Lung microvascular endothelial cell (primary cell): Measurements from ENCODE around the gene PABPN1L. TPM values are rescaled to one million over a fixed set of nuclear protein-coding genes. Genes with fewer than 3 reads are reported as not detected.
"Not testable (repeated sequence)": the region's sequence is repeated elsewhere in the genome, so short reads cannot be mapped to it uniquely, and the experiment has no call there.

Source experiments
- DNase-seq, 2 donors: peaks; one replicate each; pipeline versions ENCODE4 v3.0.0 to v3.0.0-alpha.2; 2010; ENCODE audit warnings: low read depth in 2 of 2
- total RNA-seq: library from RNA; depleted of rRNA; stranded (reverse); fragments of >200 nt; gene quantifications from 2 replicates; pipeline ENCODE4 v1.2.1, GENCODE V29; 2014

Gene PABPN1L
- total RNA-seq, 1 donor from 2014 or later = not detected

DNA sequence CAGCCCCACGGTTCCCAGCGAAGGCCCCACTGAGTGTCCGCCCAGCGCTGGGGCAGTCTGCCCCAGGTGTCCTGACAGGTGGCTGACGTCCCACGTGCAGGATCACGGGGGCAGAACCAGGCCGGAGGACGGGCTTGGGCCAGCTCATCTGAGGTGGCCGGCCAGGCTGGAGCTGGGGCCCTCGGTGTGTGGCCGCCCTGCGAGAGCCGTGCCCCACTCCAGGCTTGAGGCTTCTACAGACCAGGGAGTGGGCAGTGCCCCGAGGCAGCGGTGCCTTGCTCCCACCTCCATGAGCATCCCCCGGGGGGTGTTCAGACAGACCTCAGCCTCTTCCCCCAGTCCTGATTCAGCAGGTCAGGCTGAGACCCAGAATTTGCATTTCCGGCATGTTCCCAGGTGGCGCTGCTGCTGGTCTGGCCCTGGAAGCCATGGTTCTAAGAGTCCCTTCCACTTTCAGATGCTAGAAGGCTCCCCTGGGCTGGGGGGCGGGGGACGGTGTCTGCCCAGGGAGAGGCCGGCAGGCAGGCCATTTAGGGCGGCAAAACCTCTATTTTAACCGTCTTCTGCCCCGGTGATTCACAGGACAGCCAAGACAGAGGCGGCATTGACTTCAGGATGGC, 35.4 kb upstream of the PABPN1L start:
- no peak for DNase-seq

DNA sequence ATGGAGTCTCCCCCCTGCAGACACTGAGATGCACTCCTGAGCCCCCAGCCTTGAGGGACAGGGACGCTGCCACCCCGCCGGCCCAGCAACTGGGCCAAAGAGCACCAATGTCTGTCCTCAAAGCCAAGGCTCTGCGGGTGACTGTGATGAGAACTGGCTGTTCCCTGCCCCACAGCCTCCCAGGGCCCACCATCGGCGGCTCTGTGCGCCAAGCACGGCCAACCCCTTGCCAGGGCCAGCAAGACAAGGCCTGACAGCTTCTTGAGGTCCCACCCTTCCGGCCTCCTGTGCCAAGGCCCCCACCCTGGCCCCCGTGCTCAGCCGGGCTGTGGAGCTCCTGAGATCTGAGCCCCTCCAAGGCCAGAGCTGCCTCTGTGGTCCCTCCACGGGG, 34.2 kb upstream of the PABPN1L start:
- DNase-seq = no peak

DNA sequence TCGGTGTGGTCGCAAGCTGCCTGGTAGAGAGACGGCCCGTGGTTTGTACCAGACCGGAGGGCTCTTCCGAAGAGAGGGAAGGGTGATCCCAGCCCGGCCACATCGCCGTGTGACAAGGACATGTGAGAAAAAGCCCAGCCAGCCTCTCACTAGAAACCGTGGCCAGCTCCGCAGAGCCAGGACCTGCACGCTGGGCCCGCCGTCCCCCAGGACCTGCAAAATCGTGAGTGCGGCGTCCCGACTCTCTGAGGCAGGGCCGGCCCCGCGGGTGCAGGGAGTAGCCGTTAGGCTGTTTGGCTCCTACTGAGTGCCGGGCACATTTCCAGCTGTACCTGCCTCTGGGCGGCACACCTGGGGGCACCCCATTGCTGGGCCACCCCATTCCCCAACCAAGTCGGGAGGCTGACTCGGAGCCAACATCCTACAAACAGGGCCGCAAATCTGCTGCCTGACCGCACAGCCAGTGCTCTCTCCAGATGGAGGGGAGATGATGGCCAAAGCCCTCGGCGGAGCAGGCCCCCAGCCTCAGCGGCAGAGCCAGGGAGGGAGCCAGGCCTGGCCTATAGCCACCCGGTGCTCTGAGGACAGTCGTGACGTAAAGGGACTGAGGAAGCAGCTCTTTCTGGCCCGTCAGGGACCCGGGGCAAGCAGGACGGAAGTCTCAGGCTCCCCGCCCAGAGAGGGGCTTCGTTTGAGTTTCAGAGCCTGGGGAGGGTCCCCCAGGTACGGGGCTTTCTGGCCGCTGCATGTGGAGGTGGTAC, 33.6 kb upstream of the PABPN1L start:
- no peak for DNase-seq

DNA sequence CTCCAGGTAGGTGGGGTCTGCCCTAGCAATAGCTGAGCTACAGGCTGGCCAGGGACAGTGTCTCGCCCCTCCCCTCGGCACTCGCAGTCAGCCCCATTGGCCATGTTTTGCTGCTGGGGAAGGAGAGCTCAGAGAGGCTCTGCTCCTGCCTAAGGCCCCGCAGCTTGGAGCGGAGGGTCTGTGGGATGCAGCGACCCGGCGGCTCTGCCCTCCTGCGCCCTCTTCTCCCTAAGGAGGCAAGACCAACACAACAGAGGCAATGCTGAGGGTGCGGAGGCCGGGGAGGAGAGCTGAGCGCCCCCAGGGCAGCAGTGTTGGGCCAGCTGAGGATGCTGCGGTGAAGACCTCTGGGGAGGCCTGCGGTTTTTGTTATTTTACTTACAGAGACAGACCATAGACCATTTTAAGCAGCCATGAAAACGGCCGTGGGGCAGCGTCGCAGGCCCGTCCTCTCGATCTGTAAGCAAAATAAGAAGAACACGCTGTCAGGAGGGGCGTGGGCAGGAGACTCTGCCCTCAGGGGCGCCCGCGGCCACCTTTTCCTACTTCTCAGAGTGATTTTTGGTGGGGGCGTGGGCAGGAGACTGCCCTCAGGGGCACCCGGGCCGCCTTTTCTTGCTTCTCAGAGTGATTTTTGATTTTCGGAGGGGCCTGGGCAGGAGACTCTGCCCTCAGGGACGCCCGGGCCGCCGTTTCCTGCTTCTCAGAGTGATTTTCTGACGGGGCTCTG, 31.4 kb upstream of the PABPN1L start:
- no peak for DNase-seq

DNA sequence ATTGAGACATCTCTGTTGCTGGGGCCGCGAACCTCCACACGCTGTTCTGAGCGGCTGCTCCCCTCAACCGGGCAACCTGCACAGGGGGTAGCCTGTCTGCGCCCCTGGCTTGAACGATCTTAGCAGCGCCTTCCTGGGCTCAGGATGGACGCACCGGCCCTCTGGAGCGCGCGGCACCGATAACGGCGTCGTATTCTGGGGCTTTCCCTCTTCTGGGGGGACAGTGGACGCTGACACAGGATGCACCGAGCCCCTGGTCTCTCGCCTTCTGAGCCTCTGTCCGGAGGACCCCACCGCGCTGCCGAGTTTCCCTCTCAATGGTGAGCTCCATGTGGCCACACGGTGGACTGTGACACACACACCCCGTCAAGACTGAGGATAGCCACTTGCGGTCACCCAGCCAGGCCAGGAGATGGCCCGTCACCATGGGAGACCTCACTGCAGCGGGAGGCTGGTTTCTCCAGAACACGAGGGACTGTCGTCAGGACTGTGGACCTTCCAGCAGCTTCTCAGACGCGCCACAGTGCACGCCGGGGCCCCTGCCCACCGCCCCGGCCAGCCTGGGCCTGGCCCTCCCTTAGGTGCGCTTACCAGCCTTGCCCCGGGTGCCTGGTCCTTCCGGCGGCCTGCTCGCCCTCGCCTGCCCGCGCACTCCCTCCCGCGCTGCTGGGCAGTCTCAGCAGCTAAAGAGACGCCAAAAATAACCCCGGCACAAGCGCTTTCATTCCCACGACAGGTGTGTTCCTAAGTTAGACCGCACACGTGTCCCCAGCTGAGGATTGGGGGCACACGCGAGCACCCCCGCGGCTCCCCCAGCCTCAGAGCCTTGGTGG, 30.0 kb upstream of the PABPN1L start:
- no peak for DNase-seq

DNA sequence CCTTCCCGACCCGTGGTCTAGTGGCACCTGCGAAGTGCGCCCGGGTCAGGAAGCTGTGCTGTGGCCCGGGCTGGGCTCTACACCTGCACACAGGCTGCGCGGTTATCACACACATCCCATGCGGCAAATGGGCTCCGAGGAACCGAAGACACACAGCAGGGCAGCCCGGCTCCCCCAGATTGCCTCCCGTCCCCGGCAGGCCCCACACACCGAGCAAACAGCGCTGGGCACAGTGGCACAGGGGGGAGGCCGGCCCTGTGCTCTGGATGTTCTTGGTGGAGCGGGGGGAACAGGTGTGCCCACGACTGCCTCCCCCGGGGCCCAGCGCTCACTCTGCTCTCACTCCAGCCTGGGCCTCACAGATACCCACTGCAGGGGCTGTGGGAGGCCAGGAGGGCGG, 28.9 kb upstream of the PABPN1L start:
- DNase-seq = no peak

DNA sequence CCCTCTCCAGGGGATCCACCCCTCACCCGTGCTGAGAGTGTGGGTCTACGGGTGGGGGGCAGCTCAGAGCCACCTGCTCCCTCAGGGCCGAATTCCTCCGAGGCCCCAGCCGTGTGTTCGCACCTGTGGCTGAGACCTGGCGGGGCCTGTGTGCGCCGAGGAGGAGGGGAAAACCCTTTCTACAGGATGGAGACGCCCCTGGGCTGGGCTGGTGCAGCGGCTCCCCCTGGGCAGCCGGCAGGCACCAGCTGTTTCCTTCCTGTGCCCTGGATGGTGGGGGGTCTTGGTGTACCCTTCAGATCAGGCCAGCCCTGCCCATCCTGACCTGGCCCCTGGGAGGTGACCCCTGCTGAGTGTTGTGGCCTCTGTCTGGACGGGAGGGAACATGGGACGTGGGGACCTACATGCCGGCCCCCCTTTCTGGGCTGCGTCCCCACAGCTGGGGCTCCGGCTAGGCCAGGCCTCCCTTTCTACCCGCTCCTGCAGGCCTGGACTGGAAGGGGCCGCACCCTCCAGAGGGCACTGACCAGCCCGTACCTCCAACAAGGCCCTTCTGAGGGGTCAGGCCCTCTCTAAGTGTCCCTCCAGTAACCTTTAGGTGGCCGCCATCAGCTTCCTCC, 28.3 kb upstream of the PABPN1L start:
- no peak for DNase-seq

DNA sequence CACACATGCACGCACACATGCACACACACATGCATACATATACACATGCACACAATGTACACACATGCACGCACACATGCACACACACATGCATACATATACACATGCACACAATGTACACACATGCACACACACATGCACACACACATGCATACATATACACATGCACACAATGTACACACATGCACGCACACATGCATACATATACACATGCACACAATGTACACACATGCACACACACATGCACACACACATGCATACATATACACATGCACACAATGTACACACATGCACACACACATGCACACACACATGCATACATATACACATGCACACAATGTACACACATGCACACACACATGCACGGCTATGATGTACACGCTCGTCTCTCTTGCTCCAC, 27.8 kb upstream of the PABPN1L start:
- DNase-seq = not testable (repeated sequence)

DNA sequence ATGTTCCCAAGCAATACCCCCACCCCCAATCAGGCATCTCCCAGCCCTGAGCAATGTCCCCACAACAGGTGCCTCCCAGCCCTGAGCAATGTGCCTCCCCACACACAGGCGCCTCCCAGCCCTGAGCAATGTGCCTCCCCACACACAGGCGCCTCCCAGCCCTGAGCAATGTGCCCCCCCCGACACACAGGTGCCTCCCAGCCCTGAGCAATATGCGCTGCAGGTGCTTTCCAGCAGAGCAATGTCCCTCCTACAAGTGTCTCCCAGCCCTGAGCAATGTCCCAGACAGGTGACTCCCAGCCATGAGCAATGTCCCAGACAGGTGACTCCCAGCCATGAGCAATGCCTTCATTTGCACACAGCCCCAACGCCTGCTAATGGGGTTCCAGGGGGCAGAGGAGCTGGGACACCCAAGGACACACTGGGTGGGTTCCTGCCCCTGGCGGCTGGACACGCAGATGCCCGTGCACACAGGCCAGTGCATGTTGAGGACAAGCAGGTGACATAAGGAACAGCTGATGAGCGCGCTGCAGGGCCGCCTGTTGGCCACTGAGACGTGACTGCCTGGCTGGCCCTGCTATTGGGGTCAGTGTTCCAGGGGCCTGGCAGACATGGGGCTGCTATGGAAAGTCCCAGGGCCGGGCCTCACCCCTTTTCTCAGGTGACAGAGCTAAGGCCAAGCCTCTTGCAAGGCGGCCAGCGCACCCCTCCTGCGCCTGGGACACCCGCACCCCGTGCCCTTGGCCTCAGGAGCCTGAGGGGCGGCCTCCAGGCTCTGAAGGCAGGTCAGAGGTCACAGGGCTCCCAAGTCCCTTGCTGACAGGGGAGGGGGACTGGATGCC, 26.9 kb upstream of the PABPN1L start:
- no peak for DNase-seq

DNA sequence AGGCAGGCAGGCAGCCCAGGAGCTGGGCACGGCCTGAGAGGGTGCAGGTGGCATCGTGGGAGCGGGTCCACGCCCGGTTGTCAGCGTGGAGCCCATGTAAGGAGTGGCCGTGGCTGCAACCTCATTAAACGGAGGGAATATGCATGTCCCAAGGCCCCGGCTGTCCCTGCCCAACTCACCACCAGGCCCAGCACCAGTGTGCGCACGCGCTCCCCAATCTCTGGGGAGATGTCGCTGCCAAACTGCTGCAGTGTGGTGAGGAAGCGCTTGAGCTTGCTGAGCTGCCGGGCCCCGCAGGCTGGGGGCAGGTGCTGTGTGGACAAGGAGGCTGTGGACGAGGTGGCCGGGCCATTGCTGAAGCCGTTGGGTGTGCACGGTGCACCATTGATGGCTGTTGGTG, 25.6 kb upstream of the PABPN1L start:
- DNase-seq = no peak

DNA sequence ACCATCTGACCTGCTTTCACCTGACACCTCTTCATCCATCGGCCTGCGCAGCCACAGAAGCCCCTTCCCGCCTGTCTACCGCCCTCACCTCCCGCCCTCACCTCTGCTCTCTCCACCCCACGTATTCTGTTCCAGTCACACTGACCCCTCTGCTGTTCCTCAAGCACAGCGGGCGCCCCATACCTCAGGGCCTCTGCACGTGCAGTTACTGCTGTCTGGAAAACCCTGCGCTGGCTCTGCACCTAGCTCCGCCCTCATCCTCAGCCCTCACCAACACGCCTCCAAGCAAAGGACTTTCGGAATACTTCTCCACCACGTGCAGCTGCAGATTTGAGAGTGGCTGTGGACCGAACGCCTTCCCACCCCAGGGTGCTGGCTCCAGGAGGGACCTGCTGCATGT, 24.6 kb upstream of the PABPN1L start:
- no peak for DNase-seq

DNA sequence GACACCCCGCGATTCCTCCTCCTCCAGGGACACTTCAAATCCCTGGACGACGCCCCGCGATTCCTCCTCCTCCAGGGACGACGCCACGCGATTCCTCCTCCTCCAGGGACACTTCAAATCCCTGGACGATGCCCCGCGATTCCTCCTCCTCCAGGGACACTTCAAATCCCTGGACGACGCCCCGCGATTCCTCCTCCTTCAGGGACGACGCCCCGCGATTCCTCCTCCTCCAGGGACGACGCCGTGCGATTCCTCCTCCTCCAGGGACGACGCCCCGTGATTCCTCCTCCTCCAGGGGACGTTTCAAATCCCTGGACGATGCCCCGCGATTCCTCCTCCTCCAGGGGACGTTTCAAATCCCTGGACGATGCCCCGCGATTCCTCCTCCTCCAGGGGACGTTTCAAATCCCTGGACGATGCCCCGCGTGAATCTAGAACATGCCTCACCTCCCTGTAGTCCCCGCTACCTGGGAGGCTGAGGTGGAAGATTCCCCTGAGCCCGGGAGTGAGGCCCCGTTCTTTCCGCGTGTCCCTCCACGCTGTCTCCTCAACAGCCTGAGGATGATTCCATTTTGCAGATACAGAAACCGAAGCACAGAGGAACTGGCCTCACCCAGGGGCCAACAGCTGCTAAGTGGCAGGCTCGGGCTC, 23.4 kb upstream of the PABPN1L start:
- DNase-seq = not testable (repeated sequence)

DNA sequence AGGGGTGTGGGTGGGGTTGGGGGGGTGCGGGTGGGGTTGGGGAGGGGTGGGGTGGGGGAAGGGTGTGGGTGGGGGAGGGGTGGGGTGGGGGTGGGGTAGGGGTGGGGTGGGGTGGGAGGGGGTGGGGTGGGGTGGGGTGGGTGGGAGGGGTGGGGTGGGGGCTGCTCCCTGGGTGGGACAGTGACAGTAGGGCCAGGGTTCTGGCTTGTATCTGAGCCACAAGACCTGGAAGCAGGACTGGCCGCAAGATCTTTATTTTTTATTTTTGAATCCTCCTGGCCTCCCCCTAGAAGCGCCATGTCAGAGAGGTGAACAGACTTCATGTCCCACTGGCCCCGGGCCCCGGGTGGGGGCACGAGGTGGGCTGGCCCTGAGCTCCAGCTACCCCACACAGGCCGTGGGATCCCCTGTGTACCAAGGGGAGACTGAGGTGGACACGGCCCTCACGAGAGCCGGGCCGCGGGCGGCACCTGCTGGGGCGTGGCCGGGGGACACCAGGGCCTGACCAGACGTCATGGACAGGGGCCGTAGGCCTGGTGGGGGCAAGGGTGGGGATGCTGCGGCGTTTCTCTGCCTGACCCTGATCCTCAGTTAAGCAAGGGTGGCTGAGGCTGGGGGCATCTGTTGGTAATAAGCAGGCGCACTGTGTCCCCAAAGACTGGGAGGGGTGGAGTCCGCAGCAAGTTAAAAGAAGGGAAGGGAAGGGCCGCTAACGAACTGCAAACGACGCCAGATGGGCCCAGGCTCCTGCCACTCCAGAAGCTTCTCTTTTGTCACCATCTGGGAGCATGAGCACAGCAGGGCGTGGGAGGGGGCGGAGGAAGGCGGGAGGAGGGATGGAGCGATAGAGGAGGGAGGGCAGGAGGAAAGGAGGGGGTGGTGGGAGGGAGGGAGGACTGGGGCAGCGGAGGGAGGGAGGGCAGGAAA, 22.3 kb upstream of the PABPN1L start:
- no peak for DNase-seq

DNA sequence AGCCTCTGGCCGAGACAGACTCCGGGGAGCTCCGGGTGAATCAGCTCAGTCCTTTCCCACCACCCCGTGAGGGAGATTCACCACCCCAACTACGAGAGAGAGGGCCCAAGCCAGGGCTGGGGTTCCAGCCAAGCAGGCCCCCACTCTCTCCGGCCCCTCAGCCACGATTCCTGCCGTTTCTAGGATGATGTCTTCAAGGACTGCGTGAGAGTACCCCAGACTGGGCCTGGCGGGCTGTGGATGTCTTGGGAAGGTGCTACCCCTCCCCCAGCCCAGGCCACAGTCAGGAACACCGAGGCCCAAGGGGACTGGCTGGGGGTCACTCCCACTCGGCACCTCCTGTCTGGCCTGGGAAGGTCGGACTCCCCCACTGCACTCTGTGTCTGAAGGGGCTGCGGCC, 21.6 kb upstream of the PABPN1L start:
- no peak for DNase-seq

DNA sequence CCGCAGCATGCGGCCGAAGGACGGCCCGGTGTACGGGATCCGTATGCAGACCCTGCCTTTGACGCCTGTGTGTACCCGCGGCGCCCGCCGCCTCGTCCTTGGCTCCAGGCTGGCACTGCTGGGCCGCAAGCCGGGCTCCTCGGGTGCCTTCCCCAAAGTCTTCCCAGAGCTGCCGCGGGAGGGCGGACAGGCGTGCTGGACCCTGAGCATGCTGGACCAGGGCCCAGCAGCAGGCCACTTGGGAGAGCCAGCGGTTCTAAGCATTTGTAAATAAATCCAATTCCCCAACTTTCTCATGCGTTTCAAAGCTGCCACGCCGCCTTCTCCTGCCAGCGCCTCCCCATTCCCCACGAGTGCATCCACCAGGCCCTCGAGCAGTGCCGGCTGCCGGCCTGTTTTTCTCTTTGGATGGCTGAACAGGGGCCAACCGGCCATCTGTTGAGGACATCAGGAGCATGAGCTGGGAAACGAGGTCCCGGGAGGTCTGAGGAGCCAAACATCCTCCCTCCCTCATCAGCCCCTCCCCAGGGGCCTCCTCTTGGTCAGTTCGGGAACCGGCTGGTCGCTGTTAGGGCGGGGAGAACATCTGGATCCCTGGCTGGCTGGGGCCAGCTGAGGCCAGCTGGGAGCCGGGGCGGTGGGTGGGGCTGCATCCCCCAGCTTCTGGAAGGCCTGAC, 20.5 kb upstream of the PABPN1L start:
- no peak for DNase-seq

DNA sequence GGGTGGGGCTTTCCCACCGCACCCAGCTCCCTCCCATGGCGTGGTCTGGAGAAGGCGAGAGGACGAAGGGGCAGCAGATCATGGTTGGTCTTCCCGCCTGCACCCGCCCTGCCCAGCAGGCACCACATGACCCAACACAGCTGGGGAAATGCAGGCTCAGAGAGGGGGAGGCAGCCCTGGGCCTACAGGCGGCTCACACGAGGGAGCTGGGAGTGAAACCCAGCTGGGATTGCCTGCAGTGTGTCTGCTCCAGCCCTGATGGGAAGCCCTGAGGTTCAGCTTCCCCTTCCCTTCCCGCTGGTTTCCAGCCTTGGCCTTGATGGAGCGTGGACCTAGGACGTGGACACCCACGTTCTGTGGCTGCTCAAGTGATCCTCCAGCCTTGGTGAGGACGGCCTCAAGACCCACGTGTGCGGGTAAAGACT, 20.0 kb upstream of the PABPN1L start:
- DNase-seq = no peak

DNA sequence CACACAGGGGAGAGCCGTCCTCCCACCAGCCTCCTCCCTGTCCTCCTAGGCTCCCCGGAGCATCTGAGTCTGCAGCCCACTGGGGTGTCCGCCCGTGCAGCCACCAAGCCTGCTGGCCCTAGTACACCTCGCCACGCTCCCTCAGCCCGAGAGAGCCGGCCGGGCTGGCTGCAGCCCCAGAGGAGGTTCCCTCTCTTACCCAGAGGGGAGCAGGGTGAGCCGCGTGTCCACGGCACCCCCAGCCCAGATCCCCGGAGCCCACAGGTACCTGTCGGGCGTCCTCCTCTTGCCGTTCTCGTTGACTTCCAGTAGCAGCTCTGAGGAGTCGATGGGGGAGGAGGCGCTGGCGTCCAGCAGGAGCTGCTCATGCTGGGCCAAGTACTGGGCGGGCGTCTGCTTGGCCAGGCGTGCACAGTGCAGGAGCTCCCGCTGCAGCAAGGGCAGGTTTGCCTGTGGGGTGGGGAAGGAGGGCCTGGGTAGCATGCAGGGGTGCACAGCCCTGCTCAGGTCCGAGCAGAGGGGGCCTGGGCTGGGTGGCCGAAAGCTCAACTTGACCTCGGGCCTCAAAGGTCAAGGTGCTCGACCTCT, 19.3 kb upstream of the PABPN1L start:
- DNase-seq = no peak
